ENCODE results near the gene RTEL1. TPM values are rescaled to one million over a fixed set of nuclear protein-coding genes. Genes with fewer than 3 reads are reported as not detected.

RTEL1 gene
- polyA plus RNA-seq, 3 donors, result 1.0 to 15.5 (median 4.8) TPM

GRCh38 chr20:63692436-63693082 lies 34.4 kb downstream of the RTEL1 start:
- no peak overlapping the region for H3K4me3 Mint-ChIP-seq

GRCh38 chr20:63693083-63693732 lies 35.1 kb downstream of the RTEL1 start:
- no peak for DNase-seq
- no peak for TF ChIP-seq CTCF (IDR thresholded peaks at IDR 0.05)
- Mint-ChIP-seq H3K27ac (peak overlapping the region in 1 of 7 donors; percentile 61), H3K4me1 (peaks cover 16% of the 10 kb centered on the region), H3K4me3 (no peak overlapping the region), H3K9me3 (no peaks in the 10 kb centered on the region), H3K36me3 (peaks cover 5 to 13% of the 10 kb centered on the region in 2 donors), H3K27me3 (ENCODE audit: low read depth in 3 of 3) (peaks cover 3 to 21% (median 3%) of the 10 kb centered on the region in 3 donors)
- Histone ChIP-seq H3K27ac (ENCODE audit: low read depth in 1 of 2, low read length in 2 of 2) (no peak overlapping the region), H2AFZ (ENCODE audit: insufficient read depth, low read depth, low read length, poor library complexity, severe bottlenecking) (no peak overlapping the region), H3K36me3 (replicated peaks in 1 of 2; ENCODE audit: control insufficient read depth in 1 of 2, insufficient read depth in 2 of 2, low read length in 2 of 2) (peaks cover 0 to 11% of the 10 kb centered on the region in 2 donors), H3K79me2 (ENCODE audit: insufficient read depth, low read length) (no peaks in the 10 kb centered on the region), H3K4me3 (replicated peaks in 1 of 3; ENCODE audit: low read depth in 2 of 3, low read length in 3 of 3) (no peak overlapping the region), H3K9ac (ENCODE audit: insufficient read depth, low read length, poor library complexity, severe bottlenecking) (no peak overlapping the region), H3K4me1 (ENCODE audit: control insufficient read depth in 1 of 2, insufficient read depth in 2 of 2, low read length in 2 of 2) (peaks cover 17 to 18% of the 10 kb centered on the region in 2 donors), H3K9me3 (replicated peaks in 1 of 2; ENCODE audit: control insufficient read depth in 1 of 2, insufficient read depth in 1 of 2, low read length in 2 of 2) (no peaks in the 10 kb centered on the region), H4K20me1 (ENCODE audit: insufficient read depth, low read length) (peaks cover 23% of the 10 kb centered on the region), H3K4me2 (replicated peaks; ENCODE audit: extremely low read depth, low read length, poor library complexity, severe bottlenecking) (no peak overlapping the region), H3K27me3 (ENCODE audit: control insufficient read depth in 2 of 2, insufficient read depth in 2 of 2, low read length in 2 of 2) (peaks cover 0 to 12% of the 10 kb centered on the region in 2 donors)
- 99% methylated on average over 8 of the region's 10 CpGs for WGBS (ENCODE audit: insufficient coverage)
- intact Hi-C loops (cut with micrococcal nuclease), result no loop called here

More at GRCh38 chr20:63692436-63693082, 34.4 kb downstream of the RTEL1 start:
- Histone ChIP-seq H3K79me2 (ENCODE audit: insufficient read depth, low read length) (no peaks in the 10 kb centered on the region), H3K36me3 (replicated peaks in 1 of 2; ENCODE audit: control insufficient read depth in 1 of 2, insufficient read depth in 2 of 2, low read length in 2 of 2) (peaks cover 0 to 11% of the 10 kb centered on the region in 2 donors), H3K27me3 (ENCODE audit: control insufficient read depth in 2 of 2, insufficient read depth in 2 of 2, low read length in 2 of 2) (peaks cover 0 to 11% of the 10 kb centered on the region in 2 donors), H3K4me3 (replicated peaks in 1 of 3; ENCODE audit: low read depth in 2 of 3, low read length in 3 of 3) (no peak overlapping the region), H3K4me1 (ENCODE audit: control insufficient read depth in 1 of 2, insufficient read depth in 2 of 2, low read length in 2 of 2) (peaks cover 23 to 24% of the 10 kb centered on the region in 2 donors), H4K20me1 (ENCODE audit: insufficient read depth, low read length) (peaks cover 17% of the 10 kb centered on the region), H2AFZ (ENCODE audit: insufficient read depth, low read depth, low read length, poor library complexity, severe bottlenecking) (no peak overlapping the region), H3K9ac (ENCODE audit: insufficient read depth, low read length, poor library complexity, severe bottlenecking) (no peak overlapping the region), H3K9me3 (replicated peaks in 1 of 2; ENCODE audit: control insufficient read depth in 1 of 2, insufficient read depth in 1 of 2, low read length in 2 of 2) (no peaks in the 10 kb centered on the region), H3K27ac (ENCODE audit: low read depth in 1 of 2, low read length in 2 of 2) (no peak overlapping the region), H3K4me2 (replicated peaks; ENCODE audit: extremely low read depth, low read length, poor library complexity, severe bottlenecking) (no peak overlapping the region)
- Mint-ChIP-seq H3K4me1 (peaks cover 19% of the 10 kb centered on the region), H3K36me3 (peaks cover 5 to 11% of the 10 kb centered on the region in 2 donors), H3K9me3 (no peaks in the 10 kb centered on the region), H3K27ac (peak overlapping the region in 6 of 7 donors; percentile 4 to 86 (median 78)), H3K27me3 (ENCODE audit: low read depth in 3 of 3) (peaks cover 3 to 16% (median 3%) of the 10 kb centered on the region in 3 donors)
- 90% methylated on average over 12 of the region's 20 CpGs for WGBS (ENCODE audit: insufficient coverage)
- no peak for TF ChIP-seq CTCF (IDR thresholded peaks at IDR 0.05)
- DNase-seq, result no peak
- intact Hi-C loops (cut with micrococcal nuclease), result no loop called here
